Naive thymus-derived CD8-positive, alpha-beta T cell (primary cell): Measurements from ENCODE around the gene BMERB1. TPM values are rescaled to one million over a fixed set of nuclear protein-coding genes. Genes with fewer than 3 reads are reported as not detected.

Experiments
- ATAC-seq, 2 donors: fragments of 150-1000 bp; cut with Tn5 transposase in 1 of 2; sonication (Bioruptor Pico), chemical (Tn5 transposase) in 1 of 2; 1 replicate in 1 of 2; 2 replicates in 1 of 2; pipeline ENCODE4 v1.10.0; 2021; ENCODE audit warnings: mild to moderate bottlenecking in 2 of 2, moderate library complexity in 2 of 2
- POLR2A ChIA-PET: fragments of 350-600 bp; sonication (Branson Sonifier 250); formaldehyde crosslinking; loops from one replicate; lab custom pipeline; 2021; ENCODE audit warnings: antibody characterized with exemption; lab: Charles Lee
- DNase-seq, 10 donors: peaks; one replicate each; pipeline versions ENCODE4 v3.0.0 to v3.0.0-alpha.2; 2020 to 2022
- H3K27ac Mint-ChIP-seq, 10 donors: one replicate each; pipeline ENCODE4 v1.8.0; 2020 to 2022; ENCODE audit warnings: mild to moderate bottlenecking in 10 of 10, mixed read lengths in 10 of 10, moderate library complexity in 4 of 10, inconsistent platforms in 1 of 10
- H3K27me3 Mint-ChIP-seq, 5 donors: one replicate each; pipeline ENCODE4 v1.8.0; 2021 to 2022; ENCODE audit warnings: mixed read lengths in 5 of 5
- H3K36me3 Mint-ChIP-seq, 3 donors: one replicate each; pipeline ENCODE4 v1.8.0; 2020 to 2022; ENCODE audit warnings: mixed read lengths in 3 of 3, mild to moderate bottlenecking in 2 of 3, inconsistent platforms in 1 of 3
- H3K4me1 Mint-ChIP-seq, 4 donors: one replicate each; pipeline ENCODE4 v1.8.0; 2021 to 2022; ENCODE audit warnings: mixed read lengths in 4 of 4
- H3K4me3 Mint-ChIP-seq, 10 donors: one replicate each; pipeline ENCODE4 v1.8.0; 2020 to 2022; ENCODE audit warnings: mild to moderate bottlenecking in 10 of 10, mixed read lengths in 10 of 10, moderate library complexity in 6 of 10, inconsistent platforms in 1 of 10
- H3K9me3 Mint-ChIP-seq, 9 donors: one replicate each; pipeline ENCODE4 v1.8.0; 2020 to 2022; ENCODE audit warnings: mixed read lengths in 9 of 9, mild to moderate bottlenecking in 3 of 9, inconsistent platforms in 1 of 9, moderate library complexity in 1 of 9
- polyA plus RNA-seq, 3 donors: library from polyadenylated mRNA; unstranded; fragments of 300-500 nt; fragmentation: Illumina TruSeq; gene quantifications; one replicate each; pipeline ENCODE4 v1.2.3, GENCODE V29; 2021
- total RNA-seq, 8 experiments: library from RNA in 2 of 8; stranded (reverse) in 2 of 8; gene quantifications; one replicate each; pipeline ENCODE4 v1.2.3 and lab custom pipeline; 2021 to 2026

Gene BMERB1
- total and polyA plus RNA-seq, 5 experiments from 2014 or later = 1.4 to 4.6 (median 2.2) TPM

GRCh38 chr16:15635926-15636325 lies 201.5 kb downstream of the BMERB1 start:
- H3K9me3 Mint-ChIP-seq = no peaks in the 10 kb centered on the region
- ATAC-seq (no peak), DNase-seq (no peak)
- peaks cover 29 to 85% (median 73%) of the 10 kb centered on the region in 4 donors for H3K4me1 Mint-ChIP-seq
- POLR2A ChIA-PET = interaction anchor here (0.6 to 2.5 kb wide), 8 partner anchors 17 to 614 kb away, joined by 3 to 10 read pairs (median 3); no protein-coding TSS in a partner anchor
- peak overlapping the region; percentile 26 to 85 (median 79) for H3K4me3 Mint-ChIP-seq
- peaks cover 16 to 86% (median 54%) of the 10 kb centered on the region in 3 donors for H3K36me3 Mint-ChIP-seq
- H3K27ac Mint-ChIP-seq = peak overlapping the region; percentile 93 to 98 (median 96)
- no peaks in the 10 kb centered on the region for H3K27me3 Mint-ChIP-seq

- POLR2A ChIA-PET = interaction anchor here (0.6 to 2.5 kb wide), 4 partner anchors 17 to 46 kb away, joined by 3 to 10 read pairs (median 4); no protein-coding TSS in a partner anchor
Measured at GRCh38 chr16:15636392-15636873, 202.0 kb downstream of the BMERB1 start.

More at GRCh38 chr16:15636392-15636873, 202.0 kb downstream of the BMERB1 start:
- H3K36me3 Mint-ChIP-seq = peaks cover 16 to 82% (median 51%) of the 10 kb centered on the region in 3 donors
- H3K27me3 Mint-ChIP-seq = no peaks in the 10 kb centered on the region
- DNase-seq (peak in 7 of 10 donors; percentile 29 to 64 (median 40)), ATAC-seq (peak; percentile 79 to 89)
- peak overlapping the region; percentile 93 to 98 (median 96) for H3K27ac Mint-ChIP-seq
- peak overlapping the region; percentile 26 to 85 (median 79) for H3K4me3 Mint-ChIP-seq
- peaks cover 32 to 90% (median 77%) of the 10 kb centered on the region in 4 donors for H3K4me1 Mint-ChIP-seq
- H3K9me3 Mint-ChIP-seq = no peaks in the 10 kb centered on the region

Other genes with a start within 250 kb of the BMERB1 start
- 10 to 100 TPM; 27.3 to 32.4 TPM for gene NPIPA5, start 56.3 kb upstream of the BMERB1 start, total RNA-seq
- gene NPIPA5, start 56.3 kb upstream of the BMERB1 start, polyA plus RNA-seq = 1 to 10 TPM in 1 of 3 donors, under 1 TPM in 1, not detected in 1; 0.29 to 1.9 TPM
- not detected for gene MPV17L, start 38.8 kb upstream of the BMERB1 start, total RNA-seq
- not detected for gene MPV17L, start 38.8 kb upstream of the BMERB1 start, polyA plus RNA-seq
- gene MARF1, start 208.6 kb downstream of the BMERB1 start, total RNA-seq = 100 to 1,000 TPM; 228 to 256 TPM
- 10 to 100 TPM; 10.9 to 18.2 (median 15.2) TPM for gene MARF1, start 208.6 kb downstream of the BMERB1 start, polyA plus RNA-seq
- gene NDE1, start 215.7 kb downstream of the BMERB1 start, total RNA-seq = 100 to 1,000 TPM; 128 to 138 TPM
- gene NDE1, start 215.7 kb downstream of the BMERB1 start, polyA plus RNA-seq = 10 to 100 TPM; 23.5 to 59.1 (median 42.3) TPM